SK-N-SH (cell line): ENCODE data around the gene SLC6A11. TPM values are rescaled to one million over a fixed set of nuclear protein-coding genes. Genes with fewer than 3 reads are reported as not detected.

ENCODE experiments used
- CTCF ChIA-PET: fragments of 300-600, 350-600 bp; formaldehyde crosslinking; extraction: SDS; loops from one replicate; lab custom pipeline; 2021; lab: Yijun Ruan, JAX
- POLR2A ChIA-PET: fragments of 350-600 bp; sonication (Branson Sonifier 250); formaldehyde crosslinking; extraction: SDS; loops from one replicate; lab custom pipeline; 2020; ENCODE audit warnings: antibody characterized with exemption, inconsistent platforms; lab: Yijun Ruan, JAX
- DNase-seq: peaks from one replicate; pipeline ENCODE4 v3.0.0; 2012
- H2AFZ ChIP-seq: fragments of 200-600 bp; sonication (generic); 2 replicates; pipeline ENCODE4 v1.8.1; 2016; ENCODE audit warnings: antibody characterized with exemption, mild to moderate bottlenecking, low read depth
- H3F3A ChIP-seq: fragments of 200-600 bp; sonication (generic); replicated peaks from 2 replicates; pipeline ENCODE3; 2016; ENCODE audit warnings: antibody characterized with exemption, mild to moderate bottlenecking; ENCODE audit not compliant: insufficient read depth
- H3K27ac ChIP-seq, 2 experiments: fragments of 200-500 bp in 1 of 2; fragments of 200-600 bp in 1 of 2; sonication (Bioruptor generic) in 1 of 2; sonication (generic), shearing (Covaris generic) in 1 of 2; 2 replicates each; pipeline versions ENCODE4 v1.5.1 to v1.6.1; 2014 to 2016; ENCODE audit warnings: low read depth in 2 of 2, inconsistent platforms in 1 of 2, low read length in 1 of 2, mild to moderate bottlenecking in 1 of 2, mixed read lengths in 1 of 2
- H3K27me3 ChIP-seq: fragments of 200-600 bp; sonication (generic), shearing (Covaris generic); 2 replicates; pipeline ENCODE4 v1.6.1; 2016; ENCODE audit warnings: mixed run types; ENCODE audit not compliant: insufficient read depth
- H3K36me3 ChIP-seq, 2 experiments: fragments of 200-500 bp in 1 of 2; fragments of 200-600 bp in 1 of 2; sonication (Bioruptor generic) in 1 of 2; sonication (generic) in 1 of 2; replicated peaks in 1 of 2; 2 replicates each; pipeline versions ENCODE3 to v1.5.1; 2014 to 2016; ENCODE audit warnings: low read length in 1 of 2, mild to moderate bottlenecking in 1 of 2; ENCODE audit not compliant: insufficient read depth in 2 of 2, control insufficient read depth in 1 of 2
- H3K4me1 ChIP-seq, 2 experiments: fragments of 200-500 bp in 1 of 2; fragments of 200-600 bp in 1 of 2; sonication (Bioruptor generic) in 1 of 2; sonication (generic), shearing (Covaris generic) in 1 of 2; 2 replicates each; pipeline versions ENCODE4 v1.5.1 to v1.6.1; 2014 to 2016; ENCODE audit warnings: low read depth in 1 of 2, low read length in 1 of 2, mixed run types in 1 of 2; ENCODE audit not compliant: insufficient read depth in 2 of 2, control insufficient read depth in 1 of 2
- H3K4me2 ChIP-seq: fragments of 200-600 bp; sonication (generic), shearing (Covaris generic); 2 replicates; pipeline ENCODE4 v1.6.1; 2017; ENCODE audit warnings: mixed run types
- H3K4me3 ChIP-seq, 2 experiments: fragments of 200-500 bp in 1 of 2; fragments of 200-600 bp in 1 of 2; sonication (Bioruptor generic) in 1 of 2; sonication (generic), shearing (Covaris generic) in 1 of 2; 2 replicates each; pipeline versions ENCODE4 v1.5.1 to v1.8.1; 2014 to 2016; ENCODE audit warnings: low read depth in 2 of 2, inconsistent platforms in 1 of 2, low read length in 1 of 2, mild to moderate bottlenecking in 1 of 2, mixed read lengths in 1 of 2, moderate library complexity in 1 of 2
- H3K79me2 ChIP-seq: fragments of 200-600 bp; sonication (generic); 2 replicates; pipeline ENCODE4 v1.8.1; 2017; ENCODE audit warnings: mild to moderate bottlenecking; ENCODE audit not compliant: insufficient read depth
- H3K9ac ChIP-seq: fragments of 200-600 bp; sonication (generic); 2 replicates; pipeline ENCODE4 v1.6.1; 2017; ENCODE audit warnings: mixed run types
- H3K9me2 ChIP-seq: fragments of 200-600 bp; sonication (generic); 2 replicates; pipeline ENCODE4 v1.6.1; 2017; ENCODE audit warnings: mixed run types
- H3K9me3 ChIP-seq: fragments of 200-600 bp; sonication (generic); 2 replicates; pipeline ENCODE4 v1.6.1; 2017; ENCODE audit warnings: mixed run types, mild to moderate bottlenecking, moderate library complexity
- H4K20me1 ChIP-seq: fragments of 200-600 bp; sonication (generic); 2 replicates; pipeline ENCODE4 v1.6.1; 2017; ENCODE audit warnings: mild to moderate bottlenecking, mixed run types; ENCODE audit not compliant: insufficient read depth
- EZH2phosphoT487 ChIP-seq: fragments of 200-600 bp; sonication (generic); IDR thresholded peaks from 2 replicates; pipeline ENCODE4 v1.6.1; 2017; ENCODE audit warnings: low read depth, mixed run types, mild to moderate bottlenecking, antibody characterized with exemption, moderate library complexity, borderline replicate concordance
- FOSL2 ChIP-seq: IDR thresholded peaks from 2 replicates; pipeline ENCODE4 v1.4.0; 2012; ENCODE audit warnings: low read depth, mild to moderate bottlenecking, moderate library complexity, borderline replicate concordance
- FOXJ3 ChIP-seq: sonication (generic); formaldehyde crosslinking; IDR thresholded peaks from 2 replicates; pipeline ENCODE4 v1.5.1; 2020; ENCODE audit warnings: mild to moderate bottlenecking, missing genetic modification reagents
- FOXM1 ChIP-seq: IDR thresholded peaks from 2 replicates; pipeline ENCODE4 v1.4.0; 2012; ENCODE audit warnings: low read depth, mild to moderate bottlenecking
- GABPA ChIP-seq: IDR thresholded peaks from 2 replicates; pipeline ENCODE4 v1.4.0; 2012; ENCODE audit warnings: low read depth, mild to moderate bottlenecking
- JUND ChIP-seq: IDR thresholded peaks from 2 replicates; pipeline ENCODE4 v1.4.0; 2012
- RFX5 ChIP-seq: IDR thresholded peaks from 2 replicates; pipeline ENCODE4 v1.6.1; 2012; ENCODE audit warnings: mild to moderate bottlenecking, improper control_type of control experiment, low read length
- RXRA ChIP-seq: IDR thresholded peaks from 2 replicates; pipeline ENCODE4 v1.4.0; 2012; ENCODE audit warnings: low read depth, mild to moderate bottlenecking, borderline replicate concordance
- SIN3A ChIP-seq: IDR thresholded peaks from 2 replicates; pipeline ENCODE4 v1.6.1; 2012; ENCODE audit warnings: low read depth, mild to moderate bottlenecking, low read length, moderate library complexity, borderline replicate concordance
- TAF1 ChIP-seq: IDR thresholded peaks from 2 replicates; pipeline ENCODE4 v1.6.1; 2012; ENCODE audit warnings: low read depth, mild to moderate bottlenecking, low read length, moderate library complexity, borderline replicate concordance
- TCF12 ChIP-seq: IDR thresholded peaks from 2 replicates; pipeline ENCODE4 v1.4.0; 2012
- TEAD4 ChIP-seq: IDR thresholded peaks from 2 replicates; pipeline ENCODE4 v1.4.0; 2012; ENCODE audit warnings: mild to moderate bottlenecking, borderline replicate concordance; ENCODE audit not compliant: insufficient read depth
- WGBS: methylation state at CpG from one replicate; pipeline ENCODE4 v1.1.6; 2017; ENCODE audit warnings: low lambda C conversion rate; 5-methylcytosine and 5-hydroxymethylcytosine counted together
- polyA plus RNA-seq, 3 experiments: library from polyadenylated mRNA; depleted of rRNA; stranded (reverse); fragments of >200 nt; gene quantifications; 2 replicates each; pipeline ENCODE4 v1.2.3, GENCODE V29; 2012
- TF ChIP-seq, protein P1 (sequence below): IDR thresholded peaks from 2 replicates; pipeline ENCODE4 v1.6.1; 2012; ENCODE audit warnings: mild to moderate bottlenecking, low read depth, low read length, moderate library complexity
- TF ChIP-seq, protein P2 (sequence below): IDR thresholded peaks from 2 replicates; pipeline ENCODE4 v1.4.0; 2012; ENCODE audit warnings: low read depth
- TF ChIP-seq, protein P3 (sequence below): fragments of 150-350 bp; IDR thresholded peaks from 2 replicates; pipeline ENCODE4 v1.6.1; 2016; ENCODE audit warnings: mild to moderate bottlenecking, low read depth, low read length

The SLC6A11 gene
- polyA plus RNA-seq, 1 of the 3 experiments (the other 2 are of a cell fraction): 0.03 TPM

DNA sequence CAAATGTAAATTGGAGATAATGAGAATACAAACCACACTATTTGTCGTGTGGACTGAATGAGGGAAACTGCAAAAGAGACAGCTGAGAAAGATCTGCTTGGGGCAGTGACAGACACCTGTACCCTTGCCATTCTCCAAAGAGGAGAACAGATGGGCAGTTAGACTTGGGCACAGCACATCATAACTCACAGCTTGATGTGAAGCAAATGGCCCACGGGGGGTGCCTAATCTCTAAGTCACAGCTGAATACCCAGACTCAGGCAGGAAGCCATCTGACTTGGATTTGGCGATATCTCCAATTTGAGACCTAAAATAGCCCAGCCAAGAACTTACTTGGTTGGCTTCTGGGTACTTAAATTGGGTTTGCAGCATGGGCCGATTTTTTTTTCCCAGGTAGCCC lies 10.0 kb upstream of the SLC6A11 start:
- Histone ChIP-seq H4K20me1 (no peaks in the 10 kb centered on the region), H3K79me2 (no peaks in the 10 kb centered on the region), H3K4me1 (no peaks in the 10 kb centered on the region), H2AFZ (no peak overlapping the region), H3K9me2 (no peaks in the 10 kb centered on the region), H3K9ac (no peak overlapping the region), H3K9me3 (no peaks in the 10 kb centered on the region), H3K36me3 (no peaks in the 10 kb centered on the region), H3K4me3 (no peak overlapping the region), H3K27ac (no peak overlapping the region), H3K4me2 (no peak overlapping the region), H3K27me3 (no peaks in the 10 kb centered on the region), H3F3A (no peaks in the 10 kb centered on the region)
- ChIA-PET POLR2A (no interaction called here), CTCF (no interaction called here)
- TF ChIP-seq FOXJ3: no peak
- TF ChIP-seq SIN3A: no peak
- TF ChIP-seq RFX5: no peak
- no peak for TF ChIP-seq TAF1
- no peak for TF ChIP-seq TEAD4
- TF ChIP-seq GABPA: no peak
- no peak for TF ChIP-seq EZH2phosphoT487
- TF ChIP-seq JUND: no peak
- no peak for TF ChIP-seq RXRA
- no peak for TF ChIP-seq FOXM1
- no peak for TF ChIP-seq TCF12
- TF ChIP-seq, protein P1, sequence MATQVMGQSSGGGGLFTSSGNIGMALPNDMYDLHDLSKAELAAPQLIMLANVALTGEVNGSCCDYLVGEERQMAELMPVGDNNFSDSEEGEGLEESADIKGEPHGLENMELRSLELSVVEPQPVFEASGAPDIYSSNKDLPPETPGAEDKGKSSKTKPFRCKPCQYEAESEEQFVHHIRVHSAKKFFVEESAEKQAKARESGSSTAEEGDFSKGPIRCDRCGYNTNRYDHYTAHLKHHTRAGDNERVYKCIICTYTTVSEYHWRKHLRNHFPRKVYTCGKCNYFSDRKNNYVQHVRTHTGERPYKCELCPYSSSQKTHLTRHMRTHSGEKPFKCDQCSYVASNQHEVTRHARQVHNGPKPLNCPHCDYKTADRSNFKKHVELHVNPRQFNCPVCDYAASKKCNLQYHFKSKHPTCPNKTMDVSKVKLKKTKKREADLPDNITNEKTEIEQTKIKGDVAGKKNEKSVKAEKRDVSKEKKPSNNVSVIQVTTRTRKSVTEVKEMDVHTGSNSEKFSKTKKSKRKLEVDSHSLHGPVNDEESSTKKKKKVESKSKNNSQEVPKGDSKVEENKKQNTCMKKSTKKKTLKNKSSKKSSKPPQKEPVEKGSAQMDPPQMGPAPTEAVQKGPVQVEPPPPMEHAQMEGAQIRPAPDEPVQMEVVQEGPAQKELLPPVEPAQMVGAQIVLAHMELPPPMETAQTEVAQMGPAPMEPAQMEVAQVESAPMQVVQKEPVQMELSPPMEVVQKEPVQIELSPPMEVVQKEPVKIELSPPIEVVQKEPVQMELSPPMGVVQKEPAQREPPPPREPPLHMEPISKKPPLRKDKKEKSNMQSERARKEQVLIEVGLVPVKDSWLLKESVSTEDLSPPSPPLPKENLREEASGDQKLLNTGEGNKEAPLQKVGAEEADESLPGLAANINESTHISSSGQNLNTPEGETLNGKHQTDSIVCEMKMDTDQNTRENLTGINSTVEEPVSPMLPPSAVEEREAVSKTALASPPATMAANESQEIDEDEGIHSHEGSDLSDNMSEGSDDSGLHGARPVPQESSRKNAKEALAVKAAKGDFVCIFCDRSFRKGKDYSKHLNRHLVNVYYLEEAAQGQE: no peak
- TF ChIP-seq, protein P2, sequence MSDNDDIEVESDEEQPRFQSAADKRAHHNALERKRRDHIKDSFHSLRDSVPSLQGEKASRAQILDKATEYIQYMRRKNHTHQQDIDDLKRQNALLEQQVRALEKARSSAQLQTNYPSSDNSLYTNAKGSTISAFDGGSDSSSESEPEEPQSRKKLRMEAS: no peak
- no peak for TF ChIP-seq FOSL2
- TF ChIP-seq, protein P3, sequence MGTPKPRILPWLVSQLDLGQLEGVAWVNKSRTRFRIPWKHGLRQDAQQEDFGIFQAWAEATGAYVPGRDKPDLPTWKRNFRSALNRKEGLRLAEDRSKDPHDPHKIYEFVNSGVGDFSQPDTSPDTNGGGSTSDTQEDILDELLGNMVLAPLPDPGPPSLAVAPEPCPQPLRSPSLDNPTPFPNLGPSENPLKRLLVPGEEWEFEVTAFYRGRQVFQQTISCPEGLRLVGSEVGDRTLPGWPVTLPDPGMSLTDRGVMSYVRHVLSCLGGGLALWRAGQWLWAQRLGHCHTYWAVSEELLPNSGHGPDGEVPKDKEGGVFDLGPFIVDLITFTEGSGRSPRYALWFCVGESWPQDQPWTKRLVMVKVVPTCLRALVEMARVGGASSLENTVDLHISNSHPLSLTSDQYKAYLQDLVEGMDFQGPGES: no peak
- WGBS: 13% methylated on average over 3 of the region's 4 CpGs
- no peak for DNase-seq
